ENCODE data around the gene PPP2R3A. TPM values are rescaled to one million over a fixed set of nuclear protein-coding genes. Genes with fewer than 3 reads are reported as not detected.

Gene PPP2R3A
- total and polyA plus RNA-seq, 9 of the 15 experiments (the other 6 are each of a cell fraction or from before 2014, with no cell fraction given) = 0.10 to 0.50 (median 0.24) TPM

GRCh38 chr3:135916310-135916709 lies 49.2 kb upstream of the PPP2R3A start:
- WGBS (ENCODE audit: insufficient coverage, low coverage, missing lambda C conversion rate) = 0% methylated on average over 4 of the region's 4 CpGs
- DNase-seq (ENCODE audit: extremely low read depth in 1 of 4, low spot score in 3 of 4) (no peak), ATAC-seq (no peak), FAIRE-seq (no peak)
- Histone ChIP-seq H3K4me1 (replicated peaks in 1 of 2; ENCODE audit: control insufficient read depth in 2 of 2, insufficient read depth in 2 of 2, low read length in 2 of 2) (no peaks in the 10 kb centered on the region), H2AFZ (ENCODE audit: low read depth, low read length) (no peak overlapping the region), H3K79me2 (ENCODE audit: control insufficient read depth, insufficient read depth, low read length) (no peaks in the 10 kb centered on the region), H3K9ac (ENCODE audit: insufficient read depth in 1 of 2, low read depth in 2 of 2, low read length in 2 of 2) (no peak overlapping the region), H3K36me3 (ENCODE audit: control insufficient read depth, insufficient read depth, low read length) (no peaks in the 10 kb centered on the region), H3K9me1 (ENCODE audit: control insufficient read depth, insufficient read depth, low read length) (no peaks in the 10 kb centered on the region), H3K27me3 (ENCODE audit: control insufficient read depth in 2 of 2, insufficient read depth in 2 of 2, low read length in 2 of 2) (no peaks in the 10 kb centered on the region), H3K27ac (ENCODE audit: extremely low read depth, low read depth, low read length) (no peak overlapping the region), H3K4me3 (no peak overlapping the region), H3K9me3 (replicated peaks; ENCODE audit: control insufficient read depth, insufficient read depth, low read depth, low read length) (no peaks in the 10 kb centered on the region), H4K20me1 (replicated peaks; ENCODE audit: control insufficient read depth, insufficient read depth, low read length) (no peaks in the 10 kb centered on the region), H3K4me2 (ENCODE audit: insufficient read depth, low read length) (no peak overlapping the region)
- BruUV-seq (replicated peaks) = no TSS peak
- in situ Hi-C loops (cut with MboI) (no loop called here), intact Hi-C loops (cut with micrococcal nuclease) (no loop called here)
- ChIA-PET POLR2A (no interaction called here), CTCF (ENCODE audit: low intra/inter-chr PET ratio) (no interaction called here)
- TF ChIP-seq ZNF668 (CRISPR knock-in tag; IDR thresholded peaks at IDR 0.05) = no peak
- peak; percentile 83 for TF ChIP-seq ZNF316 (IDR thresholded peaks at IDR 0.05)
- TF ChIP-seq MCM3 (IDR thresholded peaks at IDR 0.05) = no peak
- no peak for TF ChIP-seq BMI1 (IDR thresholded peaks at IDR 0.05; ENCODE audit: low read length)
- TF ChIP-seq C11orf30 (IDR thresholded peaks at IDR 0.05; ENCODE audit: low read depth) = peak; percentile 64
- TF ChIP-seq EP300 (IDR thresholded peaks at IDR 0.05; ENCODE audit: low read length) = no peak
- TF ChIP-seq TCFL5 (CRISPR knock-in tag; conservative IDR thresholded peaks at IDR 0.05) = no peak
- no peak for TF ChIP-seq SIN3B (IDR thresholded peaks at IDR 0.05; ENCODE audit: low read depth)
- no peak for TF ChIP-seq SUPT5H (IDR thresholded peaks at IDR 0.05)
- no peak for TF ChIP-seq FOXP1 (CRISPR knock-in tag; IDR thresholded peaks at IDR 0.05)
- peak; percentile 91 for TF ChIP-seq MAFK (IDR thresholded peaks at IDR 0.05; ENCODE audit: low read length)
- TF ChIP-seq MAFG (tag; conservative IDR thresholded peaks at IDR 0.05) = peak; percentile 73
- TF ChIP-seq RREB1 (CRISPR knock-in tag; IDR thresholded peaks at IDR 0.05) = no peak
- TF ChIP-seq MAFF (IDR thresholded peaks at IDR 0.05; ENCODE audit: low read length) = peak; percentile 88

Measured in K562 (cell line).